Measurements from ENCODE around the gene HRH2.

Gene HRH2

DNA sequence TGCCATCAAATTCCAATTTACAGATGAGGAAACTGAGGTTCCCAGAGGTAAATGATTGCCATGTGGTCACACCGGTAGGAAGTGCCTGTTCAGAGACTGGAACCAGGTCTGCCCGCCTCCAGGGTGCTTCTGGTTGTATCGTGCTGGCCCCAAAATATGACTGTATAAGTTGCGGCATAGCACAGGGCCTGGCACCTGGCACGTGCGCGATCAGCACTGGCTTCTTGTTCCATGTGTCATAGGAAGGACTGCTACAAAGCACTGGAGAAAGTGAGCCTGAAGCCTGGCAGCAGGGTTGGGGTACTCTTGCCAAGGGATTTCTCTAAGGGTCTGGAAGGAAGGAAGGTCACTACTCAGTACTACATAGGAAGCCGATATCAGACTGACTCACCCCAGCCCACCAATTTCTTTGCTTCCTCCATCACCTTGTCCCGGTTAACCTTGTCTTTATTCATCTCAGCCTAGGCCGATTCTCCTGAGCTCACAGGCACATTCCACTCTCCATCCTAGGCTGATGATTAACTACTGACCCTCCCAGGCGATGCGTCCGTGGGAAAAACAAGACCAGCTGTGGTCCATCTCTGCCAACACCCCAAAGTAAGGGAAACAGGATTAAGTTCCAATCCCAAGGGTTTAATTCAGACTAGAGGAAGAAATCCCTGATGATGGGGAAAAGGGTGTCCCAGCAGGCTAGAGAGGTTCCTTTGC lies 1.8 kb downstream of the HRH2 start:
- no peaks in the 10 kb centered on the region for H3K9me3 ChIP-seq (ENCODE audit: low read depth, low read length)
- no peak overlapping the region for H3K27ac ChIP-seq
- no peak for DNase-seq (ENCODE audit: low read depth, low spot score)
- H3K36me3 ChIP-seq (ENCODE audit: insufficient read depth, low read length): no peaks in the 10 kb centered on the region
- TF ChIP-seq EZH2 (IDR thresholded peaks at IDR 0.05): no peak
- TF ChIP-seq FOXP2 (optimal IDR thresholded peaks at IDR 0.05; ENCODE audit: control extremely low read depth, extremely low read length, insufficient read depth): no peak
- no peak for TF ChIP-seq POLR2AphosphoS5 (IDR thresholded peaks at IDR 0.05; ENCODE audit: borderline replicate concordance, low read depth, low read length)
- no peak overlapping the region for H3K9ac ChIP-seq (ENCODE audit: insufficient read length)
- no peak overlapping the region for H3K4me3 ChIP-seq

DNA sequence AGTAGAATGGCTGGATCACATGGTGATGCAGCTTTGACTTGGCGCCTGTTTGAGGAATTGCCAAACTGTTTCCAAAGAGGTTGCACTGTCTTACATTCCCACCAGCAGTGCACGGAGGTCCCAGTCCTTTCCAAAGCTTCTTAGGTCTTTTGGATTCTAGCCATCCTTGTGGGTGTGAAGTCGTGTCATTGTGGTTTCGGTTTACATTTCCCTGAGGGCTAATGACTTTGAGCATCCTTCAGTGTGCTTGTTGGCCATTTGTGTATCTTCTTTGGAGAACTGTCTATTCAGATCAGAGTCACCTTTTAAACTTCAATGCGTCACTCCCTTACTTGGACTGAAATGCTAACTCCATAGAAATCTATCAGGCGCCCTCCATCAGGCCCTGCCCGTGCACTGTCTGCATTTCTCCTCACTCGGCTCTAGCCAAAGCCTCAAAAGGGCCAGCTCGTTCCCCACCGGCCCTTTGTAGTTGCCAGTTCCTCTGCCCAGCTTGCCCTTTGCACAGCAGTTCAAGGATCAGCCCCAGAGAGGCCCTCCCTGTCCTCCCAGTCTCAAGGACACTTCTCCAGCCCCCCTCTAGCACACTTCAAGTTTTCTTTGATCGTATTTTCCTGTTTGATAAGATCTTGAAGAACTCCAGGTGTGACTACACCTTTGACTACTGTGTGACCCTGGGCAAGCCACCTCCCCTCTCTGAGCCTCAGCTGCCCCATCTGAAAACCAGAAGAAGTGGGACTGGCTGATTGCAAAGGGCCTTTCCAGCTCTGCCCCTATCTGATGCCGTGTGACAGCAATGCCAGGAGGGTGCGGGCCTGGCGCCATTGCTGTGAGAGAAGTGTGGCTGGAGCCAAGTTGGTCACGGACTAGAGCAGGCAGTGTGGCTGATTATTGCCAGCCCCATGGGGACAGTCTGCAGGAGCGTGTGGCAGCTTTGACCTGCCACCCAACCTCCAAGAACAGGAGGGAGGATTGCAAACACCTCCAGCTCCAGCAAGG lies 5.6 kb downstream of the HRH2 start:
- no peaks in the 10 kb centered on the region for H3K36me3 ChIP-seq (ENCODE audit: insufficient read depth, low read length)
- no peak for DNase-seq (ENCODE audit: low read depth, low spot score)

DNA sequence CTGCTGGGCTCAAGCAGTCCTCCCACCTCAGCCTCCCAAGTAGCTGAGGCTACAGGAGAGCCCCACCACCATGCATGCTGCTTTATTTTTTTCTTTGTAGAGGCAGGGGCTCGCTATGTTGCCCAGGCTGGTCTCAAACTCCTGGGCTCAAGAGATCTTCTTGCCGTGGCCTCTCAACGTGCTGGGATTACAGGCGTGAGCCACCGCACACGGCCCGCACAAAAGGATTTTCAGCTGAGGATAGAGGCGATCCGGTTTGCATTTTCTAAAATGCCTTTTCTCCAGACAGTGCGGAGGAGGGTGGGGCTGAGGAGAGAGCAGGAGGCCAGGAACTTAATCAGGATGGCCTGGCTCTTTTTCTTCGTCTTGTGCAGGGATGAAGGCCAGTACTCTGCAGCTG lies 6.9 kb downstream of the HRH2 start:
- no peak for DNase-seq (ENCODE audit: low read depth, low spot score)
- Histone ChIP-seq H3K9me3 (ENCODE audit: low read depth, low read length) (no peaks in the 10 kb centered on the region), H3K36me3 (ENCODE audit: insufficient read depth, low read length) (no peaks in the 10 kb centered on the region), H3K9ac (ENCODE audit: insufficient read length) (no peak overlapping the region), H3K4me3 (no peak overlapping the region), H3K27ac (no peak overlapping the region)
- TF ChIP-seq FOXP2 (optimal IDR thresholded peaks at IDR 0.05; ENCODE audit: control extremely low read depth, extremely low read length, insufficient read depth) (no peak), POLR2AphosphoS5 (IDR thresholded peaks at IDR 0.05; ENCODE audit: borderline replicate concordance, low read depth, low read length) (no peak)

More for the DNA sequence above, 5.6 kb downstream of the HRH2 start:
- no peak overlapping the region for H3K27ac ChIP-seq
- no peak for TF ChIP-seq EZH2 (IDR thresholded peaks at IDR 0.05)
- no peak for TF ChIP-seq POLR2AphosphoS5 (IDR thresholded peaks at IDR 0.05; ENCODE audit: borderline replicate concordance, low read depth, low read length)
- TF ChIP-seq FOXP2 (optimal IDR thresholded peaks at IDR 0.05; ENCODE audit: control extremely low read depth, extremely low read length, insufficient read depth): no peak
- H3K4me3 ChIP-seq: no peak overlapping the region
- no peaks in the 10 kb centered on the region for H3K9me3 ChIP-seq (ENCODE audit: low read depth, low read length)
- no peak overlapping the region for H3K9ac ChIP-seq (ENCODE audit: insufficient read length)

GRCh38 chr5:175666216-175666615 lies 8.3 kb downstream of the HRH2 start:
- no peak overlapping the region for H3K27ac ChIP-seq
- TF ChIP-seq POLR2AphosphoS5 (IDR thresholded peaks at IDR 0.05; ENCODE audit: borderline replicate concordance, low read depth, low read length): no peak
- no peak for TF ChIP-seq FOXP2 (optimal IDR thresholded peaks at IDR 0.05; ENCODE audit: control extremely low read depth, extremely low read length, insufficient read depth)
- H3K4me3 ChIP-seq: no peak overlapping the region
- H3K36me3 ChIP-seq (ENCODE audit: insufficient read depth, low read length): no peaks in the 10 kb centered on the region
- H3K9ac ChIP-seq (ENCODE audit: insufficient read length): no peak overlapping the region
- no peak for DNase-seq (ENCODE audit: low read depth, low spot score)
- no peaks in the 10 kb centered on the region for H3K9me3 ChIP-seq (ENCODE audit: low read depth, low read length)

- no peak overlapping the region for H3K27ac ChIP-seq
- no peak for TF ChIP-seq FOXP2 (optimal IDR thresholded peaks at IDR 0.05; ENCODE audit: control extremely low read depth, extremely low read length, insufficient read depth)
- TF ChIP-seq EZH2 (IDR thresholded peaks at IDR 0.05): no peak
- TF ChIP-seq POLR2AphosphoS5 (IDR thresholded peaks at IDR 0.05; ENCODE audit: borderline replicate concordance, low read depth, low read length): no peak
- no peak overlapping the region for H3K9ac ChIP-seq (ENCODE audit: insufficient read length)
- no peak for DNase-seq (ENCODE audit: low read depth, low spot score)
- H3K36me3 ChIP-seq (ENCODE audit: insufficient read depth, low read length): no peaks in the 10 kb centered on the region
- H3K9me3 ChIP-seq (ENCODE audit: low read depth, low read length): no peaks in the 10 kb centered on the region
- no peak overlapping the region for H3K4me3 ChIP-seq
Measured at GRCh38 chr5:175668006-175668405, 10.1 kb downstream of the HRH2 start.

DNA sequence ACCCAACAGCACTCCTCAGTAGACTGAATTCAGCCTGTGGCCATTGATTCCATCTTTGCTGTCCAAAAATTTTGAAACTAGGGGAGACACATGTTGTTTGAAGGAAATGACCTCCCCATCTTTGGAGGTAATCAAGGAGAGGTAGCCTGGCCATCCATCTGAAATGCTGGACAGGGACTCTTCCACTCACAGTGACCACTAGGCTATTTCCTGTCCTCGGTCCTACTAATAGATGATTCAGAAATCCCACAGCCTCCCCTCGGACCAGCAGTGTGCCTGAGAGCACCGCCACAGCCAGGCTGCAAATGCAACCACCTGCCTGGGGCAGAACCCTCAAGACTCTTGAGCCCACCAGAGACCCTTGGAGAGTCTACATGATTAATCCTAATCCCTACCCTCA lies 12.5 kb downstream of the HRH2 start:
- Histone ChIP-seq H3K4me3 (no peak overlapping the region), H3K9me3 (ENCODE audit: low read depth, low read length) (no peaks in the 10 kb centered on the region), H3K36me3 (ENCODE audit: insufficient read depth, low read length) (no peaks in the 10 kb centered on the region), H3K9ac (ENCODE audit: insufficient read length) (no peak overlapping the region), H3K27ac (no peak overlapping the region)
- DNase-seq (ENCODE audit: low read depth, low spot score): no peak
- TF ChIP-seq FOXP2 (optimal IDR thresholded peaks at IDR 0.05; ENCODE audit: control extremely low read depth, extremely low read length, insufficient read depth): no peak
- no peak for TF ChIP-seq EZH2 (IDR thresholded peaks at IDR 0.05)
- no peak for TF ChIP-seq POLR2AphosphoS5 (IDR thresholded peaks at IDR 0.05; ENCODE audit: borderline replicate concordance, low read depth, low read length)

GRCh38 chr5:175671013-175671412 lies 13.1 kb downstream of the HRH2 start:
- Histone ChIP-seq H3K9me3 (ENCODE audit: low read depth, low read length) (no peaks in the 10 kb centered on the region), H3K9ac (ENCODE audit: insufficient read length) (no peak overlapping the region), H3K27ac (no peak overlapping the region)

DNA sequence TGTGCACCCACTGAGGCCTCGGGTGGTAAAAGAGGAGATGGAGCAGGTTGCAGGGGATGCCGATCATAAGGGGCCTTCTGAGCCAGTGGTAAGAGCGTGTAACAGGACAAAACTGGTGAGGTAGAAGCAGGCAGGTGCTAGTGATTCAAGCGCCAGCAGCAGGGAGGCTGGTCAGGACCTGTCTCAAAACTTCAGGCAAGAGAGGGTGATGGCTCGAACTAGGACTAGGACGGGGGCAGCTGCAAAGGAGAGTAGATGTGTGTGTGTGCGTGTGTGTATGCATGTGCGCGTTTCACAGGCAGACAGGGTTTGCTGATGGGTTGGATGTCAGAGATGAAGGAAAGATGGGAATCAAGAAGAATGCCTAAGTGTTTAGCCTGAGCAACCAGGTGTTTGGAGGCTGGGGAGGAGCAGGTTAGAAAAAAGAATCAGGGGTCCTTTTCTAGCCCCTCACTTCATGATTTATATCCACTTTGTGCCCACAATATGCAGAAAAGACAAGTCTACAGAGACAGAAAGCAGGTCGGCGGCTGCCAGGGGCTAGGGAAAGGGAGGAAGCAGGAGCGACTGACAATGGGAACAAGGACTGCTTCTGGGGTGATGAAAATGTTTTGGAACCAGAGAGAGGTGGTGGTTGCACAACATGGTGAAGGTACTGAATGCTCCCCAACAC lies 15.2 kb downstream of the HRH2 start:
- no peak for DNase-seq (ENCODE audit: low read depth, low spot score)
- H3K27ac ChIP-seq: no peak overlapping the region
- no peak overlapping the region for H3K4me3 ChIP-seq
- TF ChIP-seq FOXP2 (optimal IDR thresholded peaks at IDR 0.05; ENCODE audit: control extremely low read depth, extremely low read length, insufficient read depth) (no peak), EZH2 (IDR thresholded peaks at IDR 0.05) (no peak), POLR2AphosphoS5 (IDR thresholded peaks at IDR 0.05; ENCODE audit: borderline replicate concordance, low read depth, low read length) (no peak)
- no peak overlapping the region for H3K9ac ChIP-seq (ENCODE audit: insufficient read length)
- no peaks in the 10 kb centered on the region for H3K9me3 ChIP-seq (ENCODE audit: low read depth, low read length)
- no peaks in the 10 kb centered on the region for H3K36me3 ChIP-seq (ENCODE audit: insufficient read depth, low read length)

More at GRCh38 chr5:175671013-175671412, 13.1 kb downstream of the HRH2 start:
- DNase-seq (ENCODE audit: low read depth, low spot score): no peak
- no peaks in the 10 kb centered on the region for H3K36me3 ChIP-seq (ENCODE audit: insufficient read depth, low read length)
- no peak overlapping the region for H3K4me3 ChIP-seq
- no peak for TF ChIP-seq EZH2 (IDR thresholded peaks at IDR 0.05)
- no peak for TF ChIP-seq FOXP2 (optimal IDR thresholded peaks at IDR 0.05; ENCODE audit: control extremely low read depth, extremely low read length, insufficient read depth)
- TF ChIP-seq POLR2AphosphoS5 (IDR thresholded peaks at IDR 0.05; ENCODE audit: borderline replicate concordance, low read depth, low read length): no peak

Measured in SK-N-MC (cell line).